PC-3 (cell line): ENCODE data around the gene TTC27. TPM values are rescaled to one million over a fixed set of nuclear protein-coding genes. Genes with fewer than 3 reads are reported as not detected.

Experiments
- ATAC-seq: fragments of 200-7000 bp; cut with Tn5 transposase; 2 replicates; pipeline ENCODE4 v1.9.1; 2020; ENCODE audit warnings: mild to moderate bottlenecking, moderate library complexity
- BruUV-seq: library from RNA; stranded (reverse); fragments of 400-500 nt; replicated peaks from 2 replicates; lab custom pipeline; 2021; lab: Mats Ljungman, UMichigan
- CTCF ChIA-PET: fragments of 300-600 bp; sonication (Branson Sonifier 250); formaldehyde crosslinking; loops from one replicate; lab custom pipeline; 2022; ENCODE audit warnings: antibody characterized with exemption; lab: Charles Lee
- POLR2A ChIA-PET: fragments of 300-600 bp; sonication (Branson Sonifier 250); formaldehyde crosslinking; loops from one replicate; lab custom pipeline; 2022; ENCODE audit warnings: antibody characterized with exemption; ENCODE audit not compliant: unreplicated experiment; lab: Charles Lee
- DNase-seq: peaks from one replicate; pipeline ENCODE4 v3.0.0-alpha.2; 2015
- H2AFZ ChIP-seq: fragments of 300-600 bp; sonication (generic); 2 replicates; pipeline ENCODE4 v1.6.0; 2016; ENCODE audit warnings: antibody characterized with exemption, low read length
- H3F3A ChIP-seq: fragments of 300-600 bp; sonication (generic); one replicate; pipeline ENCODE4 v1.6.0; 2017; ENCODE audit warnings: antibody characterized with exemption, low read length, control low read depth, mild to moderate bottlenecking; ENCODE audit not compliant: unreplicated experiment
- H3K27ac ChIP-seq: fragments of 300-600 bp; sonication (generic); 2 replicates; pipeline ENCODE4 v1.5.1; 2016; ENCODE audit warnings: mild to moderate bottlenecking, low read length
- H3K27me3 ChIP-seq: fragments of 300-600 bp; sonication (generic); 2 replicates; pipeline ENCODE4 v1.6.1; 2016; ENCODE audit warnings: low read length, mixed read lengths
- H3K36me3 ChIP-seq: fragments of 300-600 bp; sonication (generic); 2 replicates; pipeline ENCODE4 v1.6.1; 2016; ENCODE audit warnings: low read depth, mixed run types, low read length, mixed read lengths
- H3K4me1 ChIP-seq: fragments of 300-600 bp; sonication (generic); 2 replicates; pipeline ENCODE4 v1.5.1; 2016; ENCODE audit warnings: low read length; ENCODE audit not compliant: insufficient read depth
- H3K4me2 ChIP-seq: fragments of 300-600 bp; sonication (generic); 2 replicates; pipeline ENCODE4 v1.6.0; 2016; ENCODE audit warnings: low read length
- H3K4me3 ChIP-seq: fragments of 300-600 bp; sonication (generic); 2 replicates; pipeline ENCODE4 v1.5.1; 2016; ENCODE audit warnings: mild to moderate bottlenecking, low read length, mixed read lengths
- H3K79me2 ChIP-seq: fragments of 300-600 bp; sonication (generic); 2 replicates; pipeline ENCODE4 v1.6.1; 2017; ENCODE audit warnings: low read length, mixed read lengths
- H3K9ac ChIP-seq: fragments of 300-600 bp; sonication (generic); 2 replicates; pipeline ENCODE4 v1.6.0; 2016; ENCODE audit warnings: mild to moderate bottlenecking, low read length
- H3K9me2 ChIP-seq: fragments of 300-600 bp; sonication (generic); replicated peaks from 2 replicates; pipeline ENCODE4 v1.6.1; 2016; ENCODE audit warnings: mixed run types, low read length, mixed read lengths
- H3K9me3 ChIP-seq: fragments of 300-600 bp; sonication (generic); 2 replicates; pipeline ENCODE4 v1.6.1; 2016; ENCODE audit warnings: low read length, mixed read lengths
- H4K20me1 ChIP-seq: fragments of 300-600 bp; sonication (generic); 2 replicates; pipeline ENCODE4 v1.6.1; 2016; ENCODE audit warnings: low read length, mixed read lengths
- EZH2 ChIP-seq: fragments of 300-600 bp; sonication (generic); IDR thresholded peaks from one replicate; pipeline ENCODE4 v1.6.1; 2017; ENCODE audit warnings: antibody characterized with exemption, mild to moderate bottlenecking, low read length; ENCODE audit not compliant: unreplicated experiment
- EZH2phosphoT487 ChIP-seq: fragments of 300-600 bp; sonication (generic); IDR thresholded peaks from 2 replicates; pipeline ENCODE4 v1.6.1; 2018; ENCODE audit warnings: mild to moderate bottlenecking, antibody characterized with exemption, low read length, borderline replicate concordance
- intact Hi-C: fragments of 100-400 bp; cut with micrococcal nuclease; formaldehyde crosslinking; loops from 2 replicates; pipeline ENCODE4 v1.9.0; 2023
- total RNA-seq: library from RNA; depleted of rRNA; stranded (reverse); fragments of >200 nt; gene quantifications from 2 replicates; pipeline ENCODE4 v1.2.3, GENCODE V29; 2014
- TF ChIP-seq, protein P1 (sequence below): fragments of 300-600 bp; sonication (generic); conservative IDR thresholded peaks from 2 replicates; pipeline ENCODE4 v1.5.1; 2017; ENCODE audit warnings: antibody characterized with exemption, low read depth, mild to moderate bottlenecking, low read length

TTC27 gene
- total RNA-seq, 1 experiment from 2014 or later: 33.0 TPM

DNA sequence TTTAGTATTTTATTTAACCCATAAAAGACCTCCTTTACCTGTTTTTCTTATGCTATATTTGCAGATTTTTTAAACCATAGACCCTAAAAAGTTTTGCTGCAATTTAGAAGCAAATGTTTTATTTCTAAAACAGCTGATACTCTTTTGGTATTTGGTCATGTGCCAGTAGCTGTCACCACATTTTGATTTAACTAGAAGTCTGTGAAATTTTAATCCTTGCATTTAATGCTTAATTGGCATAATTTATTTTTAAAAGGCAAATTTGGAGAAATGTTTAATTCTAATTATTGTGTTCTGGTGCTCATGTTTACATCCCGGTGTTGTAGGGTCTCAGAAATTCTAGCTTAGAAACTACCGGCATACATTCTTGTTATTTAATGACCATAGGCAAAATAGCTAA, 111.8 kb downstream of the TTC27 start:
- Histone ChIP-seq H3K9me3 (no peaks in the 10 kb centered on the region), H3K27ac (no peak overlapping the region), H3K27me3 (no peaks in the 10 kb centered on the region), H3K4me2 (no peak overlapping the region), H3K79me2 (no peaks in the 10 kb centered on the region), H3K9ac (no peak overlapping the region), H2AFZ (no peak overlapping the region), H3K4me3 (no peak overlapping the region), H3K36me3 (peaks cover 2% of the 10 kb centered on the region; the same call in 1 of the 2 replicates), H3F3A (no peaks in the 10 kb centered on the region), H3K4me1 (peaks cover 15% of the 10 kb centered on the region), H4K20me1 (no peaks in the 10 kb centered on the region), H3K9me2 (no peaks in the 10 kb centered on the region)
- no TSS peak for BruUV-seq
- no peak for ATAC-seq
- ChIA-PET CTCF (no interaction called here), POLR2A (no interaction called here)
- intact Hi-C loops: loop anchor here (5.0 kb wide), 1 partner anchor 47 kb away; no protein-coding TSS in a partner anchor
- TF ChIP-seq EZH2phosphoT487: no peak
- no peak for TF ChIP-seq EZH2
- TF ChIP-seq, protein P1, sequence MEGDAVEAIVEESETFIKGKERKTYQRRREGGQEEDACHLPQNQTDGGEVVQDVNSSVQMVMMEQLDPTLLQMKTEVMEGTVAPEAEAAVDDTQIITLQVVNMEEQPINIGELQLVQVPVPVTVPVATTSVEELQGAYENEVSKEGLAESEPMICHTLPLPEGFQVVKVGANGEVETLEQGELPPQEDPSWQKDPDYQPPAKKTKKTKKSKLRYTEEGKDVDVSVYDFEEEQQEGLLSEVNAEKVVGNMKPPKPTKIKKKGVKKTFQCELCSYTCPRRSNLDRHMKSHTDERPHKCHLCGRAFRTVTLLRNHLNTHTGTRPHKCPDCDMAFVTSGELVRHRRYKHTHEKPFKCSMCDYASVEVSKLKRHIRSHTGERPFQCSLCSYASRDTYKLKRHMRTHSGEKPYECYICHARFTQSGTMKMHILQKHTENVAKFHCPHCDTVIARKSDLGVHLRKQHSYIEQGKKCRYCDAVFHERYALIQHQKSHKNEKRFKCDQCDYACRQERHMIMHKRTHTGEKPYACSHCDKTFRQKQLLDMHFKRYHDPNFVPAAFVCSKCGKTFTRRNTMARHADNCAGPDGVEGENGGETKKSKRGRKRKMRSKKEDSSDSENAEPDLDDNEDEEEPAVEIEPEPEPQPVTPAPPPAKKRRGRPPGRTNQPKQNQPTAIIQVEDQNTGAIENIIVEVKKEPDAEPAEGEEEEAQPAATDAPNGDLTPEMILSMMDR: no peak
- DNase-seq: no peak

DNA sequence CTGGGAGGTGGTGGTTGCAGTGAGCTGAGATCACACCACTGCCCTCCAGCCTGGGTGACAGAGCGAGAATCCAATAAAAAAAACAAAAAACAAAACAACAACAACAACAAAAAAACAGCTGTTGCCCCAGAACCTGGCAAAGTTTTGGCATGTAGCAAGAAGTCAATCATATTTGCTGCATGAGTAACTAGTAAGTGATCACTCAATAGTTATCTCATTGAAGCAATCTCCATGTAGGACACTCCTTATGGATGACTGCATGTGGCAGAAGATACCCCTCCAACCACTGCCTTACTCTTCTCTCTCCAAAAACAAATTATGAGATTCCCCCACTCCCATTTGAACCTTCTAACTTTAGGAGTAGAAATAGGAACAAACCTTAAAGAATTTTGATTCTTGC, 113.7 kb downstream of the TTC27 start:
- H3K4me3 ChIP-seq: no peak overlapping the region
- ATAC-seq: no peak
- H2AFZ ChIP-seq: no peak overlapping the region
- no peak overlapping the region for H3K4me2 ChIP-seq
- H3K27ac ChIP-seq: no peak overlapping the region
- ChIA-PET CTCF (no interaction called here), POLR2A (no interaction called here)
- no TSS peak for BruUV-seq
- H3K27me3 ChIP-seq: no peaks in the 10 kb centered on the region
- intact Hi-C loops: loop anchor here (5.0 kb wide), 1 partner anchor 49 kb away; no protein-coding TSS in a partner anchor
- H3K9ac ChIP-seq: no peak overlapping the region
- no peak for TF ChIP-seq EZH2phosphoT487
- TF ChIP-seq EZH2: no peak
- TF ChIP-seq, protein P1: no peak
- no peaks in the 10 kb centered on the region for H3F3A ChIP-seq
- no peak for DNase-seq
- H3K9me3 ChIP-seq: no peaks in the 10 kb centered on the region
- peaks cover 19% of the 10 kb centered on the region for H3K4me1 ChIP-seq
- H3K36me3 ChIP-seq: peaks cover 2% of the 10 kb centered on the region; the same call in 1 of the 2 replicates
- no peaks in the 10 kb centered on the region for H3K9me2 ChIP-seq
- H4K20me1 ChIP-seq: no peaks in the 10 kb centered on the region
- no peaks in the 10 kb centered on the region for H3K79me2 ChIP-seq

DNA sequence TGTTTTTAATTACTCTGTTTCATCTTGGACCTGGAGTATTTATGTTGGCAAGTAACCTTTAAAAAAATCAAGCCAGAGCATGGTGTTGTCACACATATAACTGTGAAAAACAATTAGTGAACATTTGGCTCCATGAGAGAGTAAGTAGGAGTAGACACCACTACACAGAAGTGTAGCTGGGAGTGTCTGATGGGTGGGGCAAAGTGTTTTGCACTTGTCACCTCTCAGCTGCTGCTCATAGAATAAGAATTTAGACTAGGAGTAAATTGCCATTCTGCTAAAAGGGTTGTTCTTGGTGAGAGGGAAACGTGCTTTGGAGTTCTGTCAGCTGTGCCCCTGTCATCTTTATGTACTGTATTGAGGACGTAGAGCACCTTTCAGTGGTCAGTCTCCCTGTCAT, 114.5 kb downstream of the TTC27 start:
- Histone ChIP-seq H3K4me3 (no peak overlapping the region), H3K79me2 (no peaks in the 10 kb centered on the region), H2AFZ (no peak overlapping the region), H3F3A (no peaks in the 10 kb centered on the region), H3K4me2 (no peak overlapping the region), H3K27me3 (no peaks in the 10 kb centered on the region), H3K36me3 (no peaks in the 10 kb centered on the region; the same call in 1 of the 2 replicates), H3K4me1 (peaks cover 19% of the 10 kb centered on the region), H3K9ac (no peak overlapping the region), H4K20me1 (no peaks in the 10 kb centered on the region), H3K9me2 (no peaks in the 10 kb centered on the region), H3K27ac (no peak overlapping the region), H3K9me3 (no peaks in the 10 kb centered on the region)
- DNase-seq (no peak), ATAC-seq (no peak)
- CTCF ChIA-PET: no interaction called here
- intact Hi-C loops: loop anchor here (5.0 kb wide), 1 partner anchor 50 kb away; no protein-coding TSS in a partner anchor
- no TSS peak for BruUV-seq
- TF ChIP-seq, protein P1: no peak
- TF ChIP-seq EZH2phosphoT487 (no peak), EZH2 (no peak)
- POLR2A ChIA-PET: interaction anchor here (0.6 kb wide), 1 partner anchor 843 kb away, joined by 4 read pairs; no protein-coding TSS in a partner anchor
